ENCODE data around the gene CASP8.

Gene CASP8

GRCh38 chr2:201242571-201243277 is 17.6 kb upstream of the CASP8 start:
- DNase-seq (ENCODE audit: low spot score), result no peak

GRCh38 chr2:201244829-201245228 is 15.5 kb upstream of the CASP8 start:
- DNase-seq (ENCODE audit: low spot score), result no peak

DNA sequence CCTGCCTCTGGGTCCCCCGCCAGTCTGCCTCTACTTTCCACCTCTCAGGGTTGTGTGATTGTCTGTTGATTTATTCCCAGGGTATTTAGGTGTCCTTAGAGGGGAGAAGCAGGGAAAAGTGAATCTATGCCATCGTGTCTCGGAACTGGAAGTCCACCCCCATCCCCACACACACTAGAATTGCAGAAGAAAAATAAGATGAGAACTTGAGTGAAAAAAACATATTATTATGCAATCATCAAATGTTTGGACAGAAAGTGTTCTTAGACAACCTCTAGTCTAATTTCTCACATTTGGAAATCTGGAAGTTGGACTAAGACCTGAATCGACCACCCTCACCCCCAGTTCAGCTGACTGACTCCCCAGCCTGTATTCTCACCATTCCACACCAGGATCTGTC is 14.1 kb upstream of the CASP8 start:
- no peak for DNase-seq (ENCODE audit: low spot score)

- DNase-seq (ENCODE audit: low spot score), result no peak
These were observed 12.0 kb upstream of the CASP8 start for GRCh38 chr2:201248288-201248844.

DNA sequence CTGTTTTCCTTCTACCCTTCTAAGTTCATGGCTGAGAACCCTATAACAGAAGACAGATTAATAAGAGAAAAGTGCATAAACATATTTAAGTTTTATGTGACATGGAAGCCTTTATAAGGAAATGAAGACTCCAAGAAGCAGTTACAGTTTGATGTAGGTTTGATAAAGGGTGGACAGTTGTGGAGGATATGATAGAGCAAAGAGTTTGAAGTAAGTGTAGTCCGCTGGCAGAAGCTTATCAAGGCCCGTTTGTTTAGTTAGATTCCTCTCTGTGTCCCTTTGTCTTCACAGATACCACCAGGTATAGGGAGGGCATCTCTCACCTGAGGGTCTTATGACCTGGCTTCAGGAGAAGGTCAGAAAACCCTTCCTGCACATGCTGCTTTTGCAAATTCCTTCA is 10.4 kb upstream of the CASP8 start:
- no peak for DNase-seq (ENCODE audit: low spot score)

- DNase-seq (ENCODE audit: low spot score), result no peak
These were observed 9.6 kb upstream of the CASP8 start for GRCh38 chr2:201250741-201251140.

DNA sequence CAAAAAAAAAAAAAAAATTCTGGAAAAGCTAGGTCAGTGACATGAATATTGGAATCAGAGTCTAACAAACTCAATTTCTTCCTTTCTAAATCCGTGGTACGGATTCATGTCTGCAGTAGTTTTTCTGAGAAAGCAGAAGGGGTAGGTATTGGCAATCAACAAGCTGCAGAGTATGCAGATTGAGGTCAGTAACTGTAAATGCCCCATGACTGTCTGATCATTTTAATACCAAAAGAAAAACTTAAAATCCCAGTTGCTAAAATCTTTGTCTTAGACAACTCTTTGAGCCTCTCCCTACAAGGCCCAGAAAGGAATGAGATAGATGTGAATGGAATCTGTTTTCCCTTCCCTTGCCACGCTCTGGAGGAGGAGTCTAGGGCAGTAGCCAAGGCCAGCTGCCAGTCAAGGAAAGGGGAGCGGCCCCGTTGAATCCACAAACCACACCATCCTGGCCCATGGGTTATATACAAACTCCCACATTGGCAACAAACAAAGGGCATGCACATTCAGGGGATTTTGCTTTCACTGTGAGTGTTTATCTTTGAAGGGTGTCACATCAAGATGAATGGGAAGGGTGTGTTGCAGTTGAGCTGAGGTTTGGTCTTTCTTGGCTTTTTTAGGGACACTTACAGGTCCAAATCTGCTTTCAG is 6.1 kb upstream of the CASP8 start:
- DNase-seq (ENCODE audit: low spot score), result peak; percentile 76

GRCh38 chr2:201255408-201256033 is 4.8 kb upstream of the CASP8 start:
- no peak for DNase-seq (ENCODE audit: low spot score)

GRCh38 chr2:201256082-201256481 is 4.3 kb upstream of the CASP8 start:
- no peak for DNase-seq (ENCODE audit: low spot score)

GRCh38 chr2:201257381-201257955 is 2.9 kb upstream of the CASP8 start:
- peak; percentile 39 for DNase-seq (ENCODE audit: low spot score)

- DNase-seq (ENCODE audit: low spot score), result peak; percentile 56
These were observed 2.2 kb upstream of the CASP8 start for GRCh38 chr2:201257956-201258665.

- DNase-seq (ENCODE audit: low spot score), result no peak
These were observed 1.4 kb upstream of the CASP8 start for GRCh38 chr2:201258666-201259615.

DNA sequence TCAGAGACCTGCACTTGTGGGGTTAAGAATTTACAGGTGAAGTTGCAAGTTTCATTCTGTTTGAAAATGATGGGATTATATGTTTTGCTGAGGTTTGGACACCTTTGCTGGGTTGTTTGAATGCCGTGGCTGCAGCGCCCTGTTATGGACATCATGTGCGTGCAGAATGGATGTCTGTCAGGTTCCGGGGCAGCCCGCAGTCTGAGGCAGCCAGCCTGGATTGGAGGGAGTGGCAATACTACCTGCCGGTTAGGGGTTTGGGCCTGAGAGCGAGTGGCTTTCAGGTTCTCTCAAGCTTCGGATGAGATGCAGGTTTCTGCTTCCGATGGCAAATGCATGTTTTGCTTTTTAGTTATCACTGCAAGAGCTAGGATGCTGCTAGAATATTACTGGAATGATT is 1.1 kb downstream of the CASP8 start:
- no peak for DNase-seq (ENCODE audit: low spot score)

- DNase-seq (ENCODE audit: low spot score), result no peak
These were observed 1.6 kb downstream of the CASP8 start for GRCh38 chr2:201261906-201262305.

GRCh38 chr2:201262718-201263117 is 2.4 kb downstream of the CASP8 start:
- no peak for DNase-seq (ENCODE audit: low spot score)

DNA sequence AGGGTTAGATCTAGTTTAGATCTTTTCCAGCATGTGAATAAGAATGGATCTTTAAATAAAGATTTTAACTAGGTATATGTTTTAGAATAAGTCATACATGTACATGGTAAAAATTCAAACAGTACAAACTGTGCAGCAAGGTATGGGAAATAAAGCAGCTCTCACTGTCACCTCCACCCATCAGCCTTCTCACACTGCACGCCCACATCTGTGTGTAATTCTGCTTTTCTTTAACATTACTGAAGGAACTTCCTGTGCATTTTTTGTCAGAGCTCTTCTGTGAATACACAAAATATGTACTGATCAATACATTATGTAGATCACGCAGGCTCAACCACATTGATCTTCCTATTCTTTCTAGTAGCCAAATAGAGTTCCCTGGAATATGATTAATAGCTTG is 3.4 kb downstream of the CASP8 start:
- no peak for DNase-seq (ENCODE audit: low spot score)

GRCh38 chr2:201264472-201265173 is 4.3 kb downstream of the CASP8 start:
- no peak for DNase-seq (ENCODE audit: low spot score)

- DNase-seq (ENCODE audit: low spot score), result no peak
These were observed 6.3 kb downstream of the CASP8 start for GRCh38 chr2:201266629-201267028.

- DNase-seq (ENCODE audit: low spot score), result no peak
These were observed 7.1 kb downstream of the CASP8 start for GRCh38 chr2:201267278-201268030.

GRCh38 chr2:201269764-201270163 is 9.4 kb downstream of the CASP8 start:
- DNase-seq (ENCODE audit: low spot score), result no peak

Data from AG08396 (cell line).